WERI-Rb-1 (cell line): ENCODE measurements around the gene STRIP2.
A peak's percentile ranks its signal among the peaks of the same experiment; 100 is the strongest.
"Not testable (repeated sequence)": the region's sequence is repeated elsewhere in the genome, so short reads cannot be mapped to it uniquely, and the experiment has no call there.

Source experiments
- DNase-seq: peaks from one replicate; pipeline ENCODE4 v3.0.0-alpha.2; 2020
- H3K27ac ChIP-seq: fragments of 250-450 bp; sonication (Bioruptor Pico); 2 replicates; pipeline ENCODE4 v1.5.1; 2020; ENCODE audit warnings: mild to moderate bottlenecking, moderate library complexity
- H3K27me3 ChIP-seq: fragments of 250-450 bp; sonication (Bioruptor Pico); 2 replicates; pipeline ENCODE4 v1.5.1; 2021; ENCODE audit warnings: mild to moderate bottlenecking, low read depth, moderate library complexity; ENCODE audit not compliant: insufficient read depth, severe bottlenecking
- H3K36me3 ChIP-seq: fragments of 250-450 bp; sonication (Bioruptor Pico); 2 replicates; pipeline ENCODE4 v1.5.1; 2020; ENCODE audit warnings: mild to moderate bottlenecking, moderate library complexity
- H3K4me3 ChIP-seq: 2 replicates; pipeline ENCODE4 v1.5.1; 2011; ENCODE audit warnings: low read depth, mild to moderate bottlenecking, control low read depth, low read length
- H3K9me3 ChIP-seq: fragments of 250-450 bp; sonication (Bioruptor Pico); 2 replicates; pipeline ENCODE4 v1.5.1; 2021; ENCODE audit warnings: mild to moderate bottlenecking, moderate library complexity; ENCODE audit not compliant: severe bottlenecking
- CTCF ChIP-seq: IDR thresholded peaks from 2 replicates; pipeline ENCODE4 v1.5.1; 2011; ENCODE audit warnings: low read depth, mild to moderate bottlenecking, control low read depth, inconsistent platforms, low read length

STRIP2 gene

DNA sequence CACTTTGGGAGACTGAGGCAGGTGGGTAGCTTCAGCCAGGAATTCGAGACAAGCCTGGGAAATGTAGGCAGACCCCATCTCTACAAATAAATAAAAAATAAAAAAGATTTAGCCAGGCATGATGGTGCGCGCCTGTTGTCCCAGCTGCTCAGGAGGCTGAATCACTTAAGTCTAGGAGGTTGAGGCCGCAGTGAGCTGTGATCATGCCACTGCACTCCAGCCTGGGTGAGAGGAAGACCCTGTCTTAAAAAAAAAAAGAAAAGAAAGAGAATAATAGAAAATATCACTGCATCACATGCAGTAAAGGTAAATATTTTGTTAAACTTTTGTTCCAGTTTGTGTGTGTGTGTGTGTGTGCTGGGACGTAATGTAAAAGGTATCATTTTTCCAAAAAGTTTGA is 3.0 kb downstream of the STRIP2 start:
- no peak for DNase-seq
- Histone ChIP-seq H3K9me3 (no peaks in the 10 kb centered on the region), H3K4me3 (no peak overlapping the region), H3K27me3 (no peaks in the 10 kb centered on the region), H3K27ac (no peak overlapping the region), H3K36me3 (peaks cover 28% of the 10 kb centered on the region)
- TF ChIP-seq CTCF, result no peak

GRCh38 chr7:129438281-129438838 is 4.1 kb downstream of the STRIP2 start:
- no peak for DNase-seq
- Histone ChIP-seq H3K36me3 (peaks cover 28% of the 10 kb centered on the region), H3K9me3 (no peaks in the 10 kb centered on the region), H3K27me3 (no peaks in the 10 kb centered on the region), H3K4me3 (no peak overlapping the region), H3K27ac (no peak overlapping the region)
- TF ChIP-seq CTCF, result no peak

DNA sequence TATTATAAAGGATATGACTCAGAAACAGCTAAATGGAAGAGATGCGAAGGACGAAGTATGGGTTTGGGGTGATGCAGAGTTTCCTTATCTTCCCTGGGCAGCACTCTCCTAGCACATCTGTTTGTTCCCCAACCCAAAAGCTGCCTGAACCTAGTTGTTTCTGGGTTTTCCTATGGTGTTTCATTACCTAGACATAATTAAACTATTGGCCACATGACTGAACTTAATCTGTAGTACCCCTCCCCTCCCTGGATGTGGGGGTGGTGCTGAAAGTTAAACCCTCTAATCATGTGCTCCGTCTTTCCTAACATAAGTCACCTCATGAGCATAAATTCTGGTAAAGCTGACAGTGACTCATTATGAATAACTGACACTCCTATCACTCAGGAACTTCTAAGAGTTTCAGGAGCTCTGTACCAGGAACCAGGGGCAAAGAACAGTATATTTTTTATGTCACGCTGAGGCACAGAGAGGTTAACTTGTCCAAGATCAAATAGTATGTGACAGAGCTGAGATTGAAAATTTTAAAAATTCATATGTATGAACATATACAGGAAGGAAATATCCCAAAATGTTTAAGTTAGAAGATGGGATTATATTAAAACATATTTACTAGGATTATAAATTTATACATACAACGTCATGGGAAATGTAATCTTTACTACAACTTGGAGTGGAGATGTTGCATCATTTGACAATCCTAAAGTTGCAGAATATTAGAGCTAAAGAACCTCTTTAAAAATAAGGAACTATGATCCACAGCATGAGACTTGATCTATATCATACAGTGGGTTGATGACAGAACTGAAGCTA is 4.8 kb downstream of the STRIP2 start:
- DNase-seq, result peak; percentile 64
- H3K27ac ChIP-seq, result peak overlapping the region; percentile 32; the same call in 1 of the 2 replicates

DNA sequence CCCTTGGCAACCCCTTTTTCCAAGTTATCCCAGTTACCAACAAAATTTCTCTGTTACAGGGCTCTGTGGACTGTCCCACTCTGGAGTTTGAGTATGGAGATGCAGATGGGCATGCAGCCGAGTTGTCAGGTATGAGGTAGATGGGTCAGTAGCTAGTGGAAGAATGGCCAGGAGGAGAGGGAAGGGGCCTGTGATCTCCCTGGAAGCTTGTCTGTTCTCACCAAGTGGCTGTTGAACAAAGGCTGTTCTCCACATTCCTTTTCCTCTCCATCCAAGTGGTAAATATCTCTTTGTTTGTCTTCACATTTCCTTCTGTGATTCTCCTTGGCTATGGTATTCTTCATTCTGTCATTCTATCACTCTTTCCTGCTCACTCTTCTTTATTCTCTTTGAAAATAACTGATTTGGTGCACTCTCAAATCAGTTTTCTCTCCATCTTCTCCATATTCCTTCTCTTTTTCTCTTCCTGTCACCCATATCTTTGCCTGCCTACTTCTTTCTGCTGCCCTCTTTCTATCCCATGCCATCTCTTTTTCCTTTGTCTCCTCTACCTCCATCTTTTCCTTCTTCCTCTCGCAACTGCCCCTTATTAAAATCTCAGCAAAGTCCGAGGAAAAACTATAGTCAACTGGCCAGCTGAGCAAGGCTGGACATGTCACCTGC is 5.9 kb downstream of the STRIP2 start:
- no peak for TF ChIP-seq CTCF
- no peak for DNase-seq
- H3K36me3 ChIP-seq, result peaks cover 34% of the 10 kb centered on the region
- no peak overlapping the region for H3K27ac ChIP-seq
- H3K27me3 ChIP-seq, result no peaks in the 10 kb centered on the region
- no peaks in the 10 kb centered on the region for H3K9me3 ChIP-seq
- H3K4me3 ChIP-seq, result no peak overlapping the region

More for the DNA sequence above, 4.8 kb downstream of the STRIP2 start:
- TF ChIP-seq CTCF, result no peak
- Histone ChIP-seq H3K27me3 (no peaks in the 10 kb centered on the region), H3K36me3 (peaks cover 28% of the 10 kb centered on the region), H3K9me3 (no peaks in the 10 kb centered on the region), H3K4me3 (no peak overlapping the region)

GRCh38 chr7:129443612-129444011 is 9.4 kb downstream of the STRIP2 start:
- H3K4me3 ChIP-seq, result no peak overlapping the region
- peaks cover 6% of the 10 kb centered on the region for H3K9me3 ChIP-seq
- peak; percentile 62 for DNase-seq
- no peaks in the 10 kb centered on the region for H3K27me3 ChIP-seq
- H3K27ac ChIP-seq, result peak overlapping the region; percentile 49
- peaks cover 61% of the 10 kb centered on the region for H3K36me3 ChIP-seq
- TF ChIP-seq CTCF, result no peak

DNA sequence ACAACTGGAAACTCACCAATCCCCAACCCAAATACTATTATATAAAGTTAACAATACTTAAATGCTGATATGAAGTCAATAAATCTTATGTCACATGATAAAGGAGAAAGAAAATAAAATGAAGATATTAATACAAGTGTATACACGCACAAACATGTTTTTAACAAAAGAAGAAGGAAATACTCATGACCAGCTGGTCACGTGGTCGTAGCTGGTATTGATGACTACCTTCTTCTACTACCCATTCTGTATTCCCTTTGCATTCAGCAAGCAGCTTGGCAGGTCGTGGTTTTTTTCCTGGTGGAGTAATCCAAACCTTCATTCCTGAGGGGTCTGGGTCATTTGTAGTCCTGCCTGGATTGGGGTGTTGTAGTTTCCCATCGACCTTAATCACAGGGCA is 10.5 kb downstream of the STRIP2 start:
- not testable (repeated sequence) for H3K27me3 ChIP-seq, H3K9me3 ChIP-seq, H3K4me3 ChIP-seq, DNase-seq
- peaks cover 65% of the 10 kb centered on the region for H3K36me3 ChIP-seq
- H3K27ac ChIP-seq, result peak overlapping the region; percentile 49; the same call in 1 of the 2 replicates

DNA sequence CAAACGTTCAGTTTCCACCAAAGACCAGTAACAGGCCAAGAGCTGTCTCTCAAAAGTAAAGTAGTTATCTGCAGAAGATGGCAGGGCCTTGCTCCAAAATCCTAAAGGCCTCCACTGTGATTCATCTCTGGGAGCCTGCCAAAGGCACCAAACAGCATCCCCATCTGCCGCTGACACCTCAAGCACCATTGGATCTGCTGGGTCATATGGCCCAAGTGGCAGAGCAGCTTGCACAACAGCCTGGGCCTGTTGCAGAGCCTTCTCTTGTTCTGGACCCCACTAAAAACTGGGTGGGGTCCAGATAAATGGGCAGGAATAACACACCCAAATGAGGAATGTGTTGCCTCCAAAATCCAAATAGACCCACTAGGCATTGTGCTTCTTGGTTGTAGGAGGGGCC is 12.7 kb downstream of the STRIP2 start:
- H3K4me3 ChIP-seq, H3K27me3 ChIP-seq, H3K9me3 ChIP-seq, H3K27ac ChIP-seq, DNase-seq: not testable (repeated sequence)
- peaks cover 63% of the 10 kb centered on the region for H3K36me3 ChIP-seq

DNA sequence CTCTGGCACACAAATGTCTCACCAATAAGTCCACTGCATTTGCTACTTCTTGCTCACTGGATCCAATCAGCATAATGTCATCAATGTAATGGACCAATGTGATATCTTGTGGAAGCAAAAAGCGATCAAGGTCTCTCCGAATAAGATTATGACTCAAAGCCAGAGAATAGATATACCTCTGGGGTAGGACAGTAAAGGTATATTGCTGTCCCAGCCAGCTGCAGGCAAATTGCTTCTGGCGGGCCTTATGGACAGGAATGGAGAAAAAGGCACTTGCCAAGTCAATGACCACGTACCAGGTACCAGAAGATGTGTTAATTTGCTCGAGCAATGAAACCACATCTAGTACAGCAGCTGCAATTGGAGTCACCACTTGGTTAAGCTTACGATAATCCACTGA is 13.2 kb downstream of the STRIP2 start:
- H3K9me3 ChIP-seq, H3K27ac ChIP-seq, H3K4me3 ChIP-seq, H3K27me3 ChIP-seq, DNase-seq: not testable (repeated sequence)
- peaks cover 64% of the 10 kb centered on the region for H3K36me3 ChIP-seq

GRCh38 chr7:129448608-129449007 is 14.4 kb downstream of the STRIP2 start:
- peaks cover 71% of the 10 kb centered on the region for H3K36me3 ChIP-seq
- DNase-seq, H3K4me3 ChIP-seq, H3K27me3 ChIP-seq, H3K9me3 ChIP-seq, H3K27ac ChIP-seq: not testable (repeated sequence)
